Keratinocyte (primary cell): Measurements from ENCODE around the gene REPS2. TPM values are rescaled to one million over a fixed set of nuclear protein-coding genes. Genes with fewer than 3 reads are reported as not detected.
"Not testable (repeated sequence)": the region's sequence is repeated elsewhere in the genome, so short reads cannot be mapped to it uniquely, and the experiment has no call there.

Experiments used
- DNase-seq: peaks from one replicate; pipeline ENCODE4 v3.0.0-alpha.2; 2011; ENCODE audit warnings: low read depth, missing footprints, low spot score
- FAIRE-seq: peaks from 2 replicates; lab custom pipeline; 2011; peaks lifted over from hg19 to GRCh38; lab: Jason Lieb, UNC
- H2AFZ ChIP-seq: 2 replicates; pipeline ENCODE4 v1.6.0; 2012; ENCODE audit warnings: low read length, control low read depth, inconsistent platforms; ENCODE audit not compliant: control insufficient read depth
- H3K27ac ChIP-seq: 2 replicates; pipeline ENCODE4 v1.5.1; 2011; ENCODE audit warnings: low read length; ENCODE audit not compliant: control insufficient read depth, insufficient read depth
- H3K27me3 ChIP-seq: 3 replicates; pipeline ENCODE4 v1.6.0; 2011; ENCODE audit warnings: low read length; ENCODE audit not compliant: control insufficient read depth, insufficient read depth; ENCODE audit errors: extremely low read depth
- H3K36me3 ChIP-seq, 2 experiments: 2 replicates in 1 of 2; 3 replicates in 1 of 2; pipeline ENCODE4 v1.5.1; 2011; ENCODE audit warnings: low read length in 2 of 2, mild to moderate bottlenecking in 1 of 2; ENCODE audit not compliant: control insufficient read depth in 2 of 2, insufficient read depth in 2 of 2; ENCODE audit errors: extremely low read depth in 1 of 2
- H3K4me1 ChIP-seq: 3 replicates; pipeline ENCODE4 v1.5.1; 2011; ENCODE audit warnings: low read length; ENCODE audit not compliant: control insufficient read depth, insufficient read depth; ENCODE audit errors: extremely low read depth
- H3K4me2 ChIP-seq: 3 replicates; pipeline ENCODE4 v1.6.0; 2011; ENCODE audit warnings: low read depth, low read length; ENCODE audit not compliant: control insufficient read depth, insufficient read depth; ENCODE audit errors: extremely low read depth
- H3K4me3 ChIP-seq, 3 experiments: fragments of 200-600 bp in 1 of 3; sonication (generic) in 1 of 3; 2 replicates in 2 of 3; 3 replicates in 1 of 3; pipeline ENCODE4 v1.5.1; 2011 to 2016; ENCODE audit warnings: low read length in 3 of 3, mild to moderate bottlenecking in 3 of 3, control low read depth in 2 of 3, inconsistent platforms in 1 of 3, low read depth in 1 of 3, mixed read lengths in 1 of 3, mixed run types in 1 of 3, moderate library complexity in 1 of 3; ENCODE audit not compliant: control insufficient read depth in 2 of 3, insufficient read depth in 2 of 3; ENCODE audit errors: extremely low read depth in 1 of 3
- H3K79me2 ChIP-seq: 2 replicates; pipeline ENCODE4 v1.6.0; 2012; ENCODE audit warnings: low read length; ENCODE audit not compliant: control insufficient read depth, insufficient read depth
- H3K9ac ChIP-seq: 3 replicates; pipeline ENCODE4 v1.6.0; 2011; ENCODE audit warnings: low read length; ENCODE audit not compliant: control insufficient read depth, insufficient read depth; ENCODE audit errors: extremely low read depth
- H3K9me1 ChIP-seq: 3 replicates; pipeline ENCODE4 v1.6.0; 2011; ENCODE audit warnings: low read length; ENCODE audit not compliant: control insufficient read depth, insufficient read depth; ENCODE audit errors: extremely low read depth
- H3K9me3 ChIP-seq: 2 replicates; pipeline ENCODE4 v1.5.1; 2012; ENCODE audit warnings: low read depth, low read length; ENCODE audit not compliant: control insufficient read depth
- H4K20me1 ChIP-seq: 3 replicates; pipeline ENCODE4 v1.6.0; 2011; ENCODE audit warnings: low read length; ENCODE audit not compliant: control insufficient read depth, insufficient read depth; ENCODE audit errors: extremely low read depth
- CTCF ChIP-seq, 3 experiments: IDR thresholded peaks in 1 of 3; conservative IDR thresholded peaks in 1 of 3; optimal IDR thresholded peaks in 1 of 3; 2 replicates in 2 of 3; 3 replicates in 1 of 3; pipeline versions ENCODE3 to v1.5.1; 2011; ENCODE audit warnings: low read length in 3 of 3, mild to moderate bottlenecking in 3 of 3, moderate library complexity in 2 of 3, control low read depth in 1 of 3, inconsistent platforms in 1 of 3; ENCODE audit not compliant: insufficient read depth in 2 of 3; ENCODE audit errors: extremely low read depth in 1 of 3
- EZH2 ChIP-seq: IDR thresholded peaks from one replicate; pipeline ENCODE4 v1.6.1; 2012; ENCODE audit warnings: inconsistent platforms, mild to moderate bottlenecking, low read length, moderate library complexity
- dilution Hi-C: fragments of 300-500 bp; cut with MboI; formaldehyde crosslinking; loops from one replicate; pipeline ENCODE4 v1.7.0; 2020; ENCODE audit warnings: low sequenced_read_pairs; ENCODE audit not compliant: extremely low pct_ligation_motif_present
- polyA plus RNA-seq, 5 experiments: library from polyadenylated mRNA; depleted of rRNA in 3 of 5; stranded (reverse) in 3 of 5; stranded (forward) in 1 of 5; unstranded in 1 of 5; fragments of >200 nt; gene quantifications; 1 replicate in 1 of 5; 2 replicates in 3 of 5; 3 replicates in 1 of 5; pipeline versions ENCODE4 v1.2.1 to v1.2.3, GENCODE V29; 2011 to 2012; ENCODE audit warnings: missing spikeins in 2 of 5, low read depth in 1 of 5, low replicate concordance in 1 of 5

The REPS2 gene
- polyA plus RNA-seq, 1 donor (not counting 4 experiments of a cell fraction or from before 2014, with no cell fraction given), result 2.4 TPM

- Histone ChIP-seq H3K27me3 (no peaks in the 10 kb centered on the region), H3K79me2 (no peaks in the 10 kb centered on the region), H3K4me3 (no peak overlapping the region), H4K20me1 (no peaks in the 10 kb centered on the region), H3K9ac (no peak overlapping the region), H3K4me2 (no peak overlapping the region), H3K27ac (no peak overlapping the region), H3K36me3 (no peaks in the 10 kb centered on the region), H3K9me1 (no peaks in the 10 kb centered on the region), H3K4me1 (peaks cover 2% of the 10 kb centered on the region), H3K9me3 (no peaks in the 10 kb centered on the region), H2AFZ (no peak overlapping the region)
- DNase-seq (no peak), FAIRE-seq (no peak)
- TF ChIP-seq EZH2 (no peak), CTCF (optimal IDR thresholded peaks at IDR 0.05 in 1 of 3, IDR thresholded peaks at IDR 0.05 in 1 of 3, conservative IDR thresholded peaks at IDR 0.05 in 1 of 3; ENCODE audit: extremely low read depth in 1 of 3, insufficient read depth in 2 of 3, low read length in 3 of 3) (no peak)
- dilution Hi-C loops, result no loop called here
Measured at GRCh38 chrX:16957751-16958150, 11.3 kb downstream of the REPS2 start.

GRCh38 chrX:16958356-16958755 is 11.9 kb downstream of the REPS2 start:
- no peak overlapping the region for H3K9ac ChIP-seq
- FAIRE-seq (no peak), DNase-seq (no peak)
- no peaks in the 10 kb centered on the region for H3K79me2 ChIP-seq
- H3K36me3 ChIP-seq, result no peaks in the 10 kb centered on the region
- H3K9me1 ChIP-seq, result no peaks in the 10 kb centered on the region
- no peaks in the 10 kb centered on the region for H4K20me1 ChIP-seq
- no peak overlapping the region for H3K4me2 ChIP-seq
- TF ChIP-seq EZH2 (no peak), CTCF (optimal IDR thresholded peaks at IDR 0.05 in 1 of 3, IDR thresholded peaks at IDR 0.05 in 1 of 3, conservative IDR thresholded peaks at IDR 0.05 in 1 of 3; ENCODE audit: extremely low read depth in 1 of 3, insufficient read depth in 2 of 3, low read length in 3 of 3) (no peak)
- no peaks in the 10 kb centered on the region for H3K27me3 ChIP-seq
- dilution Hi-C loops, result no loop called here
- no peaks in the 10 kb centered on the region for H3K9me3 ChIP-seq
- H2AFZ ChIP-seq, result no peak overlapping the region
- H3K4me3 ChIP-seq, result no peak overlapping the region
- H3K4me1 ChIP-seq, result peaks cover 2% of the 10 kb centered on the region
- no peak overlapping the region for H3K27ac ChIP-seq

- H3K4me2 ChIP-seq, H3K9ac ChIP-seq, H3K36me3 ChIP-seq, H2AFZ ChIP-seq, H3K4me1 ChIP-seq, H3K9me3 ChIP-seq, dilution Hi-C loops, H3K79me2 ChIP-seq, H3K27ac ChIP-seq, DNase-seq, H3K4me3 ChIP-seq, H3K9me1 ChIP-seq, H3K27me3 ChIP-seq, FAIRE-seq, H4K20me1 ChIP-seq: not testable (repeated sequence)
Measured at GRCh38 chrX:16962661-16963060, 16.2 kb downstream of the REPS2 start.
